ENCODE data around the gene MRPL28.
"Not testable (repeated sequence)": the region's sequence is repeated elsewhere in the genome, so short reads cannot be mapped to it uniquely, and the experiment has no call there.

MRPL28 gene

GRCh38 chr16:348495-348894 lies 21.8 kb downstream of the MRPL28 start:
- H3K4me2 ChIP-seq (ENCODE audit: insufficient read depth, low read length, poor library complexity, severe bottlenecking); H3K14ac ChIP-seq (ENCODE audit: low read length); H3K23ac ChIP-seq (ENCODE audit: low read depth, low read length, poor library complexity); H2BK15ac ChIP-seq (ENCODE audit: low read length); H3K4me1 ChIP-seq (ENCODE audit: control insufficient read depth in 2 of 2, insufficient read depth in 1 of 2, low read depth in 1 of 2, low read length in 2 of 2); DNase-seq (ENCODE audit: low spot score); H2AK5ac ChIP-seq (ENCODE audit: low read depth, low read length); H3K9ac ChIP-seq (ENCODE audit: low read depth, low read length, poor library complexity); H2BK120ac ChIP-seq (ENCODE audit: low read depth, low read length); H3K27ac ChIP-seq (replicated peaks; ENCODE audit: low read length); H4K91ac ChIP-seq (ENCODE audit: low read depth, low read length, poor library complexity); H3K27me3 ChIP-seq (ENCODE audit: control insufficient read depth in 3 of 3, insufficient read depth in 3 of 3, low read depth in 1 of 3, low read length in 3 of 3); H2BK12ac ChIP-seq (ENCODE audit: low read length); H3K4me3 ChIP-seq (ENCODE audit: low read length in 2 of 2); H3K79me1 ChIP-seq (ENCODE audit: low read depth, low read length); H3K4ac ChIP-seq (ENCODE audit: low read length); H4K8ac ChIP-seq (ENCODE audit: low read depth, low read length); H2BK5ac ChIP-seq (ENCODE audit: low read length); H2AFZ ChIP-seq (ENCODE audit: low read length); H3K18ac ChIP-seq (ENCODE audit: low read length): not testable (repeated sequence)
- no CpG with 5 or more reads among the region's 10 CpGs for WGBS, 2 donors (ENCODE audit: extremely low coverage in 2 of 2, insufficient read length in 2 of 2, insufficient replicate concordance in 1 of 2)
- Histone ChIP-seq H3K9me3 (replicated peaks in 1 of 2; ENCODE audit: control insufficient read depth in 2 of 2, insufficient read depth in 1 of 2, low read depth in 1 of 2, low read length in 2 of 2) (peaks cover 3 to 15% of the 10 kb centered on the region in 2 donors), H3K36me3 (replicated peaks in 1 of 2; ENCODE audit: control insufficient read depth in 2 of 2, insufficient read depth in 2 of 2, low read length in 2 of 2) (peaks cover 19 to 52% of the 10 kb centered on the region in 2 donors)

DNA sequence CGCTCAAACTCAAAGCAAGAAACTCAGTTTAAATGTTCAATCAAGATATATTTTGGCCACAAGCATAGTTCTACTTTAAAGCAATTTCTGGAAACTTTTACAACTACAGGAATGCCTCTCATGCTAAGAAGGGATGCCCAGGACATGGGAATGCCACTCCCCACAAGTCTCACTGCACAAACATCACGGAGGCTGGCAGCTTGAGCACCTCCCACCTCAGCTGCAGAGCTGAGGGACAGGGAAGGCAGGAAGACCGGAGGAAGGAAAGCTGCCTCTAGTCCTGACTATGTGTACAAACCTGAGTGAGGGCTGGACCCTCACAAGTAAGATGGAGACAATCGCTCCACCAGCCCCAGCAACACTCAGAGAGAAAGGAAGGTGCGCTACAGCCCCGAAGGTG lies 23.1 kb downstream of the MRPL28 start:
- no peak overlapping the region for H3K9ac ChIP-seq (ENCODE audit: low read depth, low read length, poor library complexity)
- no CpG with 5 or more reads among the region's 6 CpGs for WGBS, 2 donors (ENCODE audit: extremely low coverage in 2 of 2, insufficient read length in 2 of 2, insufficient replicate concordance in 1 of 2)
- H3K36me3 ChIP-seq (replicated peaks in 1 of 2; ENCODE audit: control insufficient read depth in 2 of 2, insufficient read depth in 2 of 2, low read length in 2 of 2) = peaks cover 24 to 63% of the 10 kb centered on the region in 2 donors
- H3K18ac ChIP-seq (ENCODE audit: low read length) = no peak overlapping the region
- no peak overlapping the region for H3K4ac ChIP-seq (ENCODE audit: low read length)
- peaks cover 12% of the 10 kb centered on the region for H3K79me1 ChIP-seq (ENCODE audit: low read depth, low read length)
- H2AK5ac ChIP-seq (ENCODE audit: low read depth, low read length) = no peak overlapping the region
- no peaks in the 10 kb centered on the region for H3K27me3 ChIP-seq (ENCODE audit: control insufficient read depth in 3 of 3, insufficient read depth in 3 of 3, low read depth in 1 of 3, low read length in 3 of 3)
- H3K4me1 ChIP-seq (ENCODE audit: control insufficient read depth in 2 of 2, insufficient read depth in 1 of 2, low read depth in 1 of 2, low read length in 2 of 2) = no peaks in the 10 kb centered on the region
- no peak overlapping the region for H2BK5ac ChIP-seq (ENCODE audit: low read length)
- no peak overlapping the region for H4K91ac ChIP-seq (ENCODE audit: low read depth, low read length, poor library complexity)
- no peak overlapping the region for H2BK12ac ChIP-seq (ENCODE audit: low read length)
- no peak overlapping the region for H4K8ac ChIP-seq (ENCODE audit: low read depth, low read length)
- H2BK120ac ChIP-seq (ENCODE audit: low read depth, low read length) = no peak overlapping the region
- H3K23ac ChIP-seq (ENCODE audit: low read depth, low read length, poor library complexity) = no peak overlapping the region
- no peak overlapping the region for H3K4me2 ChIP-seq (ENCODE audit: insufficient read depth, low read length, poor library complexity, severe bottlenecking)
- H3K9me3 ChIP-seq (replicated peaks in 1 of 2; ENCODE audit: control insufficient read depth in 2 of 2, insufficient read depth in 1 of 2, low read depth in 1 of 2, low read length in 2 of 2) = peaks cover 3 to 17% of the 10 kb centered on the region in 2 donors
- no peak overlapping the region for H3K4me3 ChIP-seq (ENCODE audit: low read length in 2 of 2)
- H2AFZ ChIP-seq (ENCODE audit: low read length) = no peak overlapping the region
- H3K14ac ChIP-seq (ENCODE audit: low read length) = no peak overlapping the region
- no peak overlapping the region for H3K27ac ChIP-seq (replicated peaks; ENCODE audit: low read length)
- DNase-seq (ENCODE audit: low spot score) = no peak
- H2BK15ac ChIP-seq (ENCODE audit: low read length) = no peak overlapping the region

DNA sequence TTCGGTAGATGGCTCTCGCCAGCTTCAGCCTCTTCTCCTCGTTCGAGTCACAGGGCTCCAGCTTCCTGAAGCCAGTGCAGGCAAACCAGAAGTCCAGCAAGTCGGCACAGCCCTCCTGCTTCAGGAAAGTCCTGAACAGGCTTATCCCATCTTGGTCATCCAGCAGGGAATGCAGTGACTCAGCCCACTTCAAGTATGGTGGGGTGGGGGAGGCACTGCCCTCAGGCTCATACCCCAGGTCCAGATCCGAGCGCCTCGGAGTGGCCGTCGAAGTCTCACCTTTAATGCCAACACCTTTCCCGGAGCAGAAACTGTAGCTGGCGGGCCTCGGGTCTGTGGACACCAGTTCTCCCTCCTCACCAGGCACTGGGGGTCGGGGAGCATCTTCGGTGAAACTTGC lies 23.8 kb downstream of the MRPL28 start:
- Histone ChIP-seq H4K8ac (ENCODE audit: low read depth, low read length) (no peak overlapping the region), H3K23ac (ENCODE audit: low read depth, low read length, poor library complexity) (no peak overlapping the region), H2AK5ac (ENCODE audit: low read depth, low read length) (no peak overlapping the region), H3K27me3 (ENCODE audit: control insufficient read depth in 3 of 3, insufficient read depth in 3 of 3, low read depth in 1 of 3, low read length in 3 of 3) (no peaks in the 10 kb centered on the region), H3K36me3 (replicated peaks in 1 of 2; ENCODE audit: control insufficient read depth in 2 of 2, insufficient read depth in 2 of 2, low read length in 2 of 2) (peaks cover 25 to 65% of the 10 kb centered on the region in 2 donors), H3K4me2 (ENCODE audit: insufficient read depth, low read length, poor library complexity, severe bottlenecking) (no peak overlapping the region), H2BK120ac (ENCODE audit: low read depth, low read length) (no peak overlapping the region), H3K4me1 (ENCODE audit: control insufficient read depth in 2 of 2, insufficient read depth in 1 of 2, low read depth in 1 of 2, low read length in 2 of 2) (no peaks in the 10 kb centered on the region), H2BK12ac (ENCODE audit: low read length) (no peak overlapping the region), H3K79me1 (ENCODE audit: low read depth, low read length) (peaks cover 12% of the 10 kb centered on the region), H3K18ac (ENCODE audit: low read length) (no peak overlapping the region), H2BK5ac (ENCODE audit: low read length) (no peak overlapping the region), H3K4me3 (ENCODE audit: low read length in 2 of 2) (no peak overlapping the region), H3K9me3 (replicated peaks in 1 of 2; ENCODE audit: control insufficient read depth in 2 of 2, insufficient read depth in 1 of 2, low read depth in 1 of 2, low read length in 2 of 2) (peaks cover 3 to 20% of the 10 kb centered on the region in 2 donors), H2AFZ (ENCODE audit: low read length) (no peak overlapping the region), H3K14ac (ENCODE audit: low read length) (no peak overlapping the region), H3K9ac (ENCODE audit: low read depth, low read length, poor library complexity) (no peak overlapping the region), H3K4ac (ENCODE audit: low read length) (no peak overlapping the region), H4K91ac (ENCODE audit: low read depth, low read length, poor library complexity) (no peak overlapping the region), H2BK15ac (ENCODE audit: low read length) (no peak overlapping the region), H3K27ac (replicated peaks; ENCODE audit: low read length) (no peak overlapping the region)
- no peak for DNase-seq (ENCODE audit: low spot score)
- WGBS, 2 donors (ENCODE audit: extremely low coverage in 2 of 2, insufficient read length in 2 of 2, insufficient replicate concordance in 1 of 2) = no CpG with 5 or more reads among the region's 15 CpGs

DNA sequence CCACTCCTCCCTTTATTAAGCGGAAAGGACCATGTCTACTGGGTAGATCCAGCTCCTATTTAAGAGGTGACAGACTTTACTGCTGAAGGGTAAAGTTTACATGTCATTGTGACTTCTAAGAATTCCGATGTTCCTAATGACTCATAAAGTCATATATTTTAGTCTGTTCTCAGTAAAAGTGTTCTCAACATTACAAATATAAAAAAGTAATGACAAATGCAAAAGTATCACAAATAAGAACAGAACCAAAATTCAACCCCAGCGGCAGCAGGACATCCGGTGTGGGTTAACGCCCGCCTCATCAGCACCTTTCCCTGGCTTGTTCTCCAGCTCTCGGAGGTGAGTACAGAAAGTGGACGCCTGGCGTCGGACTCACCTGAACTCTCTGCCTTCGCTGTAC lies 24.6 kb downstream of the MRPL28 start:
- H3K27ac ChIP-seq (replicated peaks; ENCODE audit: low read length) = no peak overlapping the region

More for the DNA sequence above, 24.6 kb downstream of the MRPL28 start:
- H3K4ac ChIP-seq (ENCODE audit: low read length) = no peak overlapping the region
- H2AFZ ChIP-seq (ENCODE audit: low read length) = no peak overlapping the region
- no peak overlapping the region for H3K18ac ChIP-seq (ENCODE audit: low read length)
- H3K4me2 ChIP-seq (ENCODE audit: insufficient read depth, low read length, poor library complexity, severe bottlenecking) = no peak overlapping the region
- peaks cover 4 to 21% of the 10 kb centered on the region in 2 donors for H3K9me3 ChIP-seq (replicated peaks in 1 of 2; ENCODE audit: control insufficient read depth in 2 of 2, insufficient read depth in 1 of 2, low read depth in 1 of 2, low read length in 2 of 2)
- WGBS, 2 donors (ENCODE audit: extremely low coverage in 2 of 2, insufficient read length in 2 of 2, insufficient replicate concordance in 1 of 2) = no CpG with 5 or more reads among the region's 11 CpGs
- DNase-seq (ENCODE audit: low spot score) = no peak
- no peak overlapping the region for H2BK5ac ChIP-seq (ENCODE audit: low read length)
- H3K23ac ChIP-seq (ENCODE audit: low read depth, low read length, poor library complexity) = no peak overlapping the region
- peaks cover 25 to 64% of the 10 kb centered on the region in 2 donors for H3K36me3 ChIP-seq (replicated peaks in 1 of 2; ENCODE audit: control insufficient read depth in 2 of 2, insufficient read depth in 2 of 2, low read length in 2 of 2)
- no peak overlapping the region for H4K91ac ChIP-seq (ENCODE audit: low read depth, low read length, poor library complexity)
- H2BK15ac ChIP-seq (ENCODE audit: low read length) = no peak overlapping the region
- H3K14ac ChIP-seq (ENCODE audit: low read length) = no peak overlapping the region
- H3K9ac ChIP-seq (ENCODE audit: low read depth, low read length, poor library complexity) = no peak overlapping the region
- no peak overlapping the region for H2AK5ac ChIP-seq (ENCODE audit: low read depth, low read length)
- H3K4me3 ChIP-seq (ENCODE audit: low read length in 2 of 2) = no peak overlapping the region
- no peaks in the 10 kb centered on the region for H3K4me1 ChIP-seq (ENCODE audit: control insufficient read depth in 2 of 2, insufficient read depth in 1 of 2, low read depth in 1 of 2, low read length in 2 of 2)
- no peak overlapping the region for H4K8ac ChIP-seq (ENCODE audit: low read depth, low read length)
- H2BK12ac ChIP-seq (ENCODE audit: low read length) = no peak overlapping the region
- peaks cover 15% of the 10 kb centered on the region for H3K79me1 ChIP-seq (ENCODE audit: low read depth, low read length)
- no peak overlapping the region for H2BK120ac ChIP-seq (ENCODE audit: low read depth, low read length)
- H3K27me3 ChIP-seq (ENCODE audit: control insufficient read depth in 3 of 3, insufficient read depth in 3 of 3, low read depth in 1 of 3, low read length in 3 of 3) = no peaks in the 10 kb centered on the region

Measured in neuronal stem cell (in vitro differentiated cells).